GM18508 (cell line): Measurements from ENCODE around the gene GMDS.

Source experiments
- ATAC-seq: cut with Tn5 transposase; IDR thresholded peaks from one replicate; pipeline ENCODE4 v1.9.1; 2021; ENCODE audit warnings: moderate number of reproducible peaks; ENCODE audit not compliant: insufficient read depth, unreplicated experiment

Gene GMDS

DNA sequence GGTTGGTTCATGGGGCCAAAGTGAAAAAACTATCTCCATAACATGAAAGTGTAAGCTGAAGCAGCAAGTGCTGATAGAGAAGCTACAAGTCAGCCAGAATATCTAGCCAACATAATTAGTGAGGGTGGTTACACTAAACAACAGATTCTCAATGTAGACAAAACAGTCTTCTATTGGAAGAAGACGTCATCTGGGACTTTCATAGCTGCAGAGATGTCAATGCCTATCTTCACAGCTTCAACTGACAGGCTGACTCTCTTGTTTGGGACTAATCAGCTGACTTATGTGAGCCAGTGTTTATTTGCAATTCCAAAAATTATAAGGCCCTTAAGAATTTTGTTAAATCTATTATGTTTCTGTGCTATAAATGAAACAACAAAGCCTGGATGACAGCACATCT lies 63.2 kb downstream of the GMDS start:
- ATAC-seq: no peak

DNA sequence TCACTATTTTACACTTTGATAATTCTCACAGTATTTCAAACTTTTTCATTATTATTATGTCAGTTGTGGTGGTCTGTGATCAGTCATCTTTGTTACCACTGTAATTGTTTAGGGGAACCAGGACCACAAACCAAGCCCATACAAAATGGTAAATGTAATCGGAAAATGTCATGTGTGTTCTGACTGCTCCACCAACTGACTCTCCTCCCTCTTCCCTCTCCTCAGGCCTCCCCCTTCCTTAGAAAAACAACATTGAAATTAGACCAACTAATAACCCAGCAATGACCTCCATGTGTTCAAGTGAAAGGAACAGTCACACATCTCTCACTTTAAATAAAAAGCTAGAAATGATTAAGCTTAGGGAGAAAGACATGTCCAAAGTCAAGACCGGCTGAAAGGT lies 63.8 kb downstream of the GMDS start:
- no peak for ATAC-seq

DNA sequence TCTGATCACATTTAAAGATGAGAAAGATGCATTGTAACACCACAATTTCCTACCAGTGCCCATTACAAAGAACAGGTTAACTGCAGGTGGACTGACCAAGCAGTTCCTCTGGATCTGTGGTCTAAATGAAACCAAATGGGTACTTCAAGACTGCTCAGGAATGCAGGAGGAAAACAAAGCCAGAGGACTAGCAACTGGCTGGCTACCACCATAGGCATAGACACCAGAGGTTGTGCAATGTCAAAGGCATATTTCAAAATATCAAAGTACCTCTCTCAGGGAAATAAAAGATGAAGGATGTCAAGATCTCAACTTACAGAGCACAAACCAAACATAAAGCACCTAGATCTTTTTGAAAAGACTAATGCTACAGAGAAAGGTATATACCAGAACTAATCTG lies 65.5 kb downstream of the GMDS start:
- no peak for ATAC-seq

DNA sequence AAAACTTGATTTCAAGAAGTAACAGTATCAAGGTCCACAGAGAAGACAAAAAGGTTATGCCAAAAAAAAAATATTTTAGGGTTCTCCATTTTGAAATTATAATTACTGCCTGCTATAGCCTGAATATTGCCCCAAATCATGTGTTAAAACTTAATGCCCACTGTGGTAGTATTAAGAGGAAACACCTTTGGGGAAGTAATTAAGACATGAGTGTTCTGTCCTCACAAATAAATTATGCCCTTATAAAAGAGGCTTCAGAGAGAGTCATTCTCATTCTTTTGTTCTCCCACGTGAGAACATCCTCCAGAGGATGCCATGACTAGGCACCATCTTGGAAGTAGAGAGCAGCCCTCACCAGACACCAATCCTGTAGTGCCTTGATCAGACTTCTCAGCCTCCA lies 66.2 kb downstream of the GMDS start:
- ATAC-seq: no peak

DNA sequence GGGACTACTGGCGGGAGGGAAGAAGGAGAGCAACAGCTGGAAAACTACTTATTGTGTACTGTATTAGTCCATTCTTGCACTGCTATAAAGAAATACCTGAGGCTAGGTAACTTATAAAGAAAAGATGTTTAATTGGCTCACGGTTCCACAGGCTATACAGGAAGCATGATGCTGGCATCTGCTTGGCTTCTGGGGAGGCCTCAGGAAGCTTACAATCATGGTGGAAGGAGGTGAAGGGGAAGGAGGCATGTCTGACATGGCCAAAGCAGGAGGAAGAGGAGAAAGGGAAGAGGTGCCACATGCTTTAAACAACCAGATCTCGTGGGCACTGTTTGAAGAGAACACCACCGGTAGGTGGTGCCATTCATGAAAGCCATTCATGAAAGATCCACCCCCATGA lies 67.3 kb downstream of the GMDS start:
- no peak for ATAC-seq

DNA sequence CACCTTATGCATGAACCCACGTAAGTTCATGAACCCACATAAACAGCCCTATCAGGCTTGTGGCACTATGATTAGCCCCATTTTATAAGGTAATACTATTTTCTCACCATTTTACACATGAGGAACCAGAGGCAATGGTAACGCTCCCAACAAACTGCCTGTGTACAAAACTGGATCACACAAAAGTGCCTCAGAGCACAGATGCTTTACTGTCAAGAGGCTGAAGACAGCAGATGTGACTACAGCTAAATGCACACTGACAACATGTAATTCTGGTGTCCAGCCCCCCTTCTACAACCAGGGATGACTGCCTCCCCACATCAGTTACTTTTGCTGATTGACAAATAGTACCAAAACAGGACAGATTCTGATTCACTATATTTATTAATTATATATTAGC lies 69.6 kb downstream of the GMDS start:
- ATAC-seq: no peak

DNA sequence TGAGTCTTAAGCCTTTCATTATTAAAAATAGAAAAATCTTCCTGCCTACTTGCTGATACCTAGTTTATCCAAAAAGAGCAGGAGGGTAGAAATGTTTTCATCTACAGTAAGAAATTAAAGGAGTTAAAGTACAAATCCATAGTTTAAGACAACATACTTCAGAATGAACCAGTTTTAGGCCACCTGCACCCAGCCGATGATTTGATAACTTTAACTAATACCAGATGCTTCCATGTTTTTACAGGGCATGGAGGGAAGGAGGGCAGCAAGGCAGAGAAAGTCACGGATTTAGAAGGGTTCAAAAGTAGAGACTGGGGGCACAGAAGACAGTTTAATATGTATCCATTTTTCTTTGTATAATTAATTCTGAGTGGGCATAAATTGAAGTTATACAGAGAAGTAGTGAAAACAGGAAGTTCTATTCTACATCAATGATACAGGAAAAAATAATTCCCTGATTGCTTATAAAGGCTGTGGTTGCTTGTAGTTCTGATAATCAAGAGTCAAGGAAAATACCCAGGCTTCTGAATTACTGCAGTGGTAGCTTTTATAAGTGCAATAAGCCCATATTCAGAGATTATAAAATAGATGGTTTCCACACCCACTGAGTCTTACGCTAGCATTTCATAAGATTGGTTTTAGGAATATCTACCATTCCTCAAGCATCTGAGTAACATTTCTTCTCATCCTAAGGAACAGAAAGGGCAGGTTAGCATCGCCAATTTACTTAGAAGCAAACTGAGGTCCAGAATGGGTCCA lies 72.0 kb downstream of the GMDS start:
- ATAC-seq: no peak

DNA sequence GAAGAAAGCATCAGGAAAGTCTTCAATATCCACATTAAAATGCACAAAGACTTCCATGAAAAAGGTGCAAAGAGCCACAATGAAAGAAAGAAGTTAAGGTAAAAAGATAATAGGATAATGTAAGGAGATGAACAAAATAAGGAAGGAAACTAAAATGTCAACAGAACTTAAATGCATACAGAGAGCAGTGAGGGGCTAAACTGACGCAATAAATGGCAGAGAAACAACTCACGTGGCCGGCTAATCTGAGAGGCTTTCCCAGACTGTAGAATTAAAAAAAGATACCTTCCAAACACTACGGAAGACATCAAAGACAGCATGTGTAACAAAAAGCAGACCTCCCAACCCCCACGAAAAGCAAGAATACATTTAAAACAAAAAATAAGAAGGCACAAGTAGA lies 73.7 kb downstream of the GMDS start:
- no peak for ATAC-seq

DNA sequence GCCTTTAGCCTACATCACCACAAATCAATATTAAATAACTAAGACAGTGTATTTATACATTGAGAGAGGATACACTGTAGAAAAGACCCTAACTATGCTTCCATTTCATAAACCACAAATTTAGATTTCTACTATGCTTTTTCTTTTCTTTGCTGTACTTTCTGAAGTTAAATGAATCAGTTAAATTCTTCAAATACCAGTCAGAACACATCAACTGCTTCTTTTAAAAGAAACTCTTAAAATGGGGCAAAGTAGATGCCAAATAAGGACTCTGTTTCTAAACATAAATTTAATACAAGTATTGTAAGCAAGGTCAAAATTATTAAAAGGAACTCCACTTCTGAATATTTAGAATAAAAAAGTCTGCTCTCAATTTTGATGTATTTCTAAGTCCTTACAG lies 76.9 kb downstream of the GMDS start:
- ATAC-seq: no peak

DNA sequence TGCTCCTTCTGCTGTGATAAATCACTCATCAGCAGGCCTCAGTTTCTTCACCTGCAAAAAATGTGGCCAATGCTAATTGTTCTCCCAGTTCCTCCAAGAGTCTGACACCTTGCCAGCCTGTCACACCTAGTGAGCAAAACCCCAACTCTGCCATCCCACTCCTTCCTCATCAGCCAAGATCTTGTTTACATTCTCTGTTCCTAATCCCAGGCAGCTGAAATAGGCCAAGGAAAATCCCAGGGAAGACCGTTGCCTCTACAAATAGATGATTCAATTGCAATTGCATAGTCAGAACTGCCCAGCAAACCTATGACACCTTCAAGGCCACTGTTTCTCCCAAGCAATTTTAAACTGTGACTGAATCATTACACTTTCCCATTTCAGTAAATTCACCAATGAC lies 78.7 kb downstream of the GMDS start:
- no peak for ATAC-seq

DNA sequence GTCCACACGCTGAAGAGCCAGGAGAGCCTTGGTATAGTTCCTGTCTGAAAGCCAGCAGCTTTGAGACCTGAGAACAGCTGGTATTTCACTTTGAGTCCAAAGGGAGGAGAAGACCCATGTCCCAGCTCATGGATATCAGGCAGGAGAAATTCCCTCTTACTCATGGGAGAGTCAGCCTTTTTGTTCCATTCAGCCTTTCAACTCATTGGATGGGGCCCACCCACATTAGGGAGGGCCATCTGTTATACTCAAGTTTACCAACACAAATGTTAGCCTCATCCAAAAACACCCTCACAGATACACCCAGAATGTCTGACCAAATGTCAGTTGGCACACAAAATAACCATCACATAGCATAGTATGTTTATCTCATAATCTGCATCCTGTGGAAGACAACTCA lies 80.1 kb downstream of the GMDS start:
- ATAC-seq: no peak

DNA sequence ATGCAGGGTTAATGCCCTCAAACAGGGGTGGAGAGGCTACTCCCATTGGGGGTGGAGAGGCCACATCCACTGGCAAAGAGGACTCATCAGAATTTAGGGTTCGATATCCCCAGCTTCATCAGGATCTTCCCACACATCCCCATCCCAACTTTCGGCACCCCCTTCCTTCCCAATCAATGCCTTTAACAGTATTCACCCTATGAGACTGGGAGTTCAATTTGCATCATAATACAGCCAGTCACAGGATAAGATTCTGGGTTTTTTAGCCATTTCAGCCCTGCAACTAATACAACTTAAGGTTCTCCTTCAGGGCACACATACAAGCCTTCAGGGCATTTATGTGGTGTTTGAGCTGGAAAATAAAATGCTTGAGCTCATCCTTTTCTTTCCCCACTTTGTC lies 80.9 kb downstream of the GMDS start:
- no peak for ATAC-seq

DNA sequence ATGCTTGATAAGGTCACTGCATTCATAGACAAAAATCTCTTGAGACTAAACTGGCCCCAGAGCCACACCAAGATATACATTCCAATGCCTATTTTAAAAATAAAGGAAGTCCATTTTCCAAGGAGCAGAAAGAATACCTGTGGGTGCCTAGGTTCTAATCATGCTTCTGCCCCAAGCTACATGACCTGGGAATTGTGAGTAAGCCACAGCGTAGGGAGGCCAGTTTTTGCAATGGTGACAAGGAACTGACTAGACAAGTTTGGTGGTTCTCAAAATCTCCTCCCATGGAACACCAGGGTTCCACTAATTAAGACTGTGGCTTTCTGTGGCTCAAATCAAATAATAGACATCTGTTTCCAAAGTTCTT lies 83.3 kb downstream of the GMDS start:
- no peak for ATAC-seq

DNA sequence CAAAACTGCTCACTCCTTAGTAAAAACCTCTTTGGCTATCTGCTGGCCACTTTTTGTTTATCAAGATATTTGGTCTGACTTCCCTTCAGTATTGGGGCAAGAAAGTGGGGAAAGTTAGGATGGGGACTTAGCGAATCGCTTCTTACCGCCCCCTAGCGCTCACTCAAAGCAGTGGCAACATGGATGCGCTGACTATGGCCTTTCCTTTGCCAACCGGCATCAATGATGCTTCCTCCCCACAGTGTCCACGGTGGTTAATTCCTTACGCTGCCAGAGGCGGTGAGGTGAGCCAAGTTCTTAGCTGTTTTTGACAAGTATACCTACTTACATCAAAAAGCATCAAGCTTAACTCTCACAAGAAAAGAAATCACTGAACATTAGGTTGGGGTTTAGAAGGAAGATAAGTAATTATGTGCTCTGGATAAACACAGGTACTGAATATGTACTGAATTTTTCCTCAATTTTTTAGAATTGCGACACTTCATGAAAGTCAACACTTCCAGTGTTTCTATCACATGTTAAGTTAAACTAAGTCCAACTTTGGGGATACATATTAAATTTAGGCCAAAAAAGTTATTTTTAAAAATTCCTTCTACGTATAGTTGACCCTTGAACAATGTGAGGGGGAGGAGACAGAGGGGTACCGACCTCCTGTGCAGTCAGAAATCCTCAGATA lies 86.7 kb downstream of the GMDS start:
- ATAC-seq: no peak

DNA sequence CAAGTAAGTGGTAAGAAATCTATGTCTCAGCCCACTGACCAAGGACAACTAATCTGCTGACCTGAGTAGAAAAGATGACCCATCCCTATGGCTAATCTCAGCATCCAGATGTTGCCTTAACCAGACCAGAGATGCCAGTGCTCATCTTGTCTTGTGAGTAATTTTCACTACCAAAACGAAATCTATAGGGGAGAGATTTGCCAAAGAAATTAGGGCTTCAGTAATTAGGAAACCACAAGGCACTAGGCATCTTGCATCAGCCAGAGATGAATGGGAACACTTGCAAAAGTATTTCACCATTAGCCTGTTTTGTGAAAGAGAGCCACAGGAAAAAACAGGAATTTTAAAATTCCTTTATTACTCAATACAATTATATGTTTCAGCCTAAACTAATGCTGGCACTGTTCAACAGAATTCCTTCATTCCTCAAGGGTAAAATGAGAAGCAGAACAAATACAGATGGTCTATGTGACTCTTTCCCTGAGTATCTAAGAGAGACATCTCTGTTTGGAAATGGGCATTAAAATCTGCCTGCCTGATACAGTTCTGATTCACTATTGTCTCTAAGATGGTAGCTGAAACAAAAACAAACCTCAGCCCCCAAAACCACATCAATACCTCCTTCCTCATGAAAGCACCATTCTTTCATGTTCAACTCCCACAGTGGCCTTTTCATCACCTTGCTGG lies 87.8 kb downstream of the GMDS start:
- ATAC-seq: no peak

DNA sequence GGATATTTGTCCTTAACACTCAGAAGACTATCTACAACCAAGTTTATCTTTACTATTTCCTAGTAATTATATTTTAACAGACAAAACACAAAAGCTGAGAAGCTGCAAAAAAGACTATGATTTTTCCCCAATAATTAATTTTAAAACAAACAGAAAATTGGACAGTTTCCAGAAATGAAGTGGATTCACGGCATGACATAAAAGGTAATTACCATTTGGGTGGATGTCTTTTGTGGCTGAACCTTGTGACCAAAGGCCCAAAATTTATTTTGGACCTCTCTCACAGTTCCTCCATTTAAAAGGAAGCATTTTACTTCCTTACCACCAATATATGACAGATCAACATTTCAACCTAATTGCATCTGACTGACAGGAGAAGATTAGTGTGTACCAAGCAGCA lies 90.2 kb downstream of the GMDS start:
- no peak for ATAC-seq

DNA sequence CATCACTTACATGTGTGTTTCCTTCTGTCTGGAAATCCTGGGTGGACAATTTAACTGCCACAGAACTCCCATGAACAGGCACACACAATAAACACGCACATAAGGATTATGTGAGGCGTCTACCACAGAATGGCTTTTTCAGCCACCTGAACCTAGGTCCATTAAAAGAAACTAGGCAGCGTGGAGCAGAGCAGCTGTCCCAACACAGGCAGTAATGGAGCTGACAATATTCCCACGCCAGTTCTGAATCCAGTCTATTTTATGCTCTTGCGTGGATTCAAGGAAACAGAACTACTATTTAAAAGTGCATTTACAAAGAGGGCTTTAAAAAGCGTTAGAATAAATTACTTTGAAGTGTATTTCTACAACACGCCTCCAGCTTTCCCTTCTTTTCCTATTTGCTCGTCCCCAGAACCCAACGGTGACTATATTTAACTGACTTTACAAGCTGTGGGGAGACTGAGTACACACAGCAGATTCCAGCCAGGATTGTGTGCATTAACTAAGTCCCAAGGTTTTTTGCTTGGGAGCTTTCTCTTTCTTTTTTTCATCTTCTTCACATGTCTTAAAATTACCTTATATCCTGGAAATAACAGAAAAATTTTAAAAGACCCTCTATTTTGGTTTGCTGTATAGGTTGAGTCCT lies 95.9 kb downstream of the GMDS start:
- no peak for ATAC-seq

DNA sequence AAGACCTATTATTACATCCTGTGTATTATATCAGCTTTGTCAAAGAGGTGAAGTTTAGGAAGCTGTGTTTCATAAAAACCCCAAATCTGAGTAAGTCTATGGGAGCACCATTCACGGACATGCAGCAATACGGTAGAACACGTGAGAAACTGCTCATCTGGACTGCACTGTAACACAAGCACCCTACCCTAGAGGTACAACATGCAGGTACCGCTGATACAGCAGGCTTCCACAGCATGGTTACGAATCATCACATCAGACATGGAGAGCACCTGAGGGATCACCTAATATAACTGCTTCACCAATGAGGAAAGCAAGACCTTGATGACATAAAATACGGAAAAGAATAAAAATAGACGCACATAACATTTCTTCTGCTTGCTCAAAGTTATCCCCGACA lies 96.7 kb downstream of the GMDS start:
- ATAC-seq: no peak

DNA sequence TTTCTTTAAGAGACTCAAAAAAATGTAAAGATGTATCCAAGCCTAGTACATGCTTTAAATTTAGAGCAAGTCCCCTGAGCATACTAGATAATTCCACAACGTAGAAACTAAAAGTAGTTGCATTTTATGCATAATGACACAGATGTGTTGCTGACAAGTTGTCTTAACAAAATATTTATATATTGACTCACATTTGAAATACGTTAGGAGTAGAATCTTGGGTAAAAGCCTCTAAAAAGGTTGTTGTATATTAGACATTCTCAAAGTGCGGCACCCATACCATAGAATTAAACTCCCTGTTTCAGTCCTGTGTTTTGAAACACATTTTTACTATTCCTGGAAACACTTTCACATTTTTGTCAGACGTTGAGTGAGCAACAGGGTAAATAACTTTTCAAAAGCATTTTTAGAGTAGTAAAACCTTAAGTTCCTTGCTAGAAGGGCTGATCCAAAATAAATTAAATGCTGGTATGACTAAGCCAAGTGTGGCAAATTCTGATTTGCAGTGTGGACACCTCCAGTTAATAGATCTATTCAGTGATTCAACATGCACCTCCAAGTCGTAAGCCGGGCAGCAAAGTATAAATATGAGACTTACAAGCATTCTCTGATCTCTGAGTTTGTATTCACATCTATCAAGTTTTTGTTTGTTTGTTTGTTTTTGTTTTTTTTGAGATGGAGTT lies 97.5 kb downstream of the GMDS start:
- no peak for ATAC-seq

DNA sequence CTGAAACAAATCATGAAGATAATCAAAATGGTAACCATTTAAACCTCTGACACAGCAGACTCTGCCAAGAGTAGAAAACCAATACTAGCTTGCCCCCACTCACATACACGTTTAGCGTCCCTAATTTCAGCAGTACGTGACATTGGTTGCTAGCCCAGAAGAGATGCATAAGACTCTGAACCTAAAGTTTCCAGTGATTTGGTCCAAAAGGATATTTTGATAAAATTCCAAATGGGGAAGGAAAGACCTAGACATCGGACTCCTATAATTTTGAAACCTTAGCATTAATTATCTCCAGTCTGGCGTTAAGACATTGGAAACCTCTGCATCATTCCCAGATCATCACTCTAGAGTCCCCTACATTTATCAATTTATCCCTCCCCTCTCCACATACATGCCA lies 98.1 kb downstream of the GMDS start:
- no peak for ATAC-seq

DNA sequence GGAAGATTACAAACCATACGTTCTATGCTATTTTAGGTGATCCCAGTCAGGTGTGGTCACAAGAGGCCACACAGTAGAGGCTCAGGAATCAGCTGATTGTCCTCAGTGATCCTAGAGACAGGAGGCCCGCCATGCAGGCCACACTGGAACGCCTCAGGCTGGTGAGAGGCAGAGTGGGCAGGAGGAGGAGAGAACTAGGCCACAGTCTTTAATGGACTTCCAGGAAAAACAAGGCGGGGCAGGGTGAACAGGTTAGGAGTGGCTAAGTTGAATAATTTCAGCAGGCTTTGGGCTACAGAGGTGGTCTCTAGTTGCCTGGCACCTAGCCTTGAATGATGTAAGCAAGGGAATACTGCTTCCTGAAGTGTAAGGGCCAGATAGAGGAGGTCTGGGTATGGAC lies 101.2 kb downstream of the GMDS start:
- ATAC-seq: no peak
